HCT116 (cell line): ENCODE data around the gene TSPAN31.

Source experiments
- CEBPB ChIP-seq: IDR thresholded peaks from 2 replicates; pipeline ENCODE4 v1.6.1; 2012; ENCODE audit warnings: low read depth
- ELF1 ChIP-seq: IDR thresholded peaks from 2 replicates; pipeline ENCODE4 v1.6.1; 2012; ENCODE audit warnings: low read depth, borderline replicate concordance
- EZH2 ChIP-seq: fragments of 200-600 bp; sonication (generic); IDR thresholded peaks from 2 replicates; pipeline ENCODE4 v1.6.1; 2017; ENCODE audit warnings: antibody characterized with exemption, mixed run types
- EZH2phosphoT487 ChIP-seq: fragments of 200-600 bp; IDR thresholded peaks from 2 replicates; pipeline ENCODE4 v1.6.1; 2018; ENCODE audit warnings: antibody characterized with exemption, borderline replicate concordance
- JUND ChIP-seq: IDR thresholded peaks from 2 replicates; pipeline ENCODE4 v1.6.1; 2012
- POLR2A ChIP-seq: IDR thresholded peaks from 2 replicates; pipeline ENCODE4 v1.7.0; 2011; ENCODE audit warnings: borderline replicate concordance; ENCODE audit not compliant: insufficient read depth, insufficient read length; ENCODE audit errors: extremely low read depth
- POLR2AphosphoS5 ChIP-seq: IDR thresholded peaks from 2 replicates; pipeline ENCODE4 v1.6.1; 2011; ENCODE audit warnings: mild to moderate bottlenecking, low read depth, low read length, moderate library complexity
- RAD21 ChIP-seq: IDR thresholded peaks from 2 replicates; pipeline ENCODE4 v1.6.1; 2012; ENCODE audit warnings: low read depth, mild to moderate bottlenecking
- SP1 ChIP-seq: IDR thresholded peaks from 2 replicates; pipeline ENCODE4 v1.6.1; 2012; ENCODE audit warnings: low read depth
- ZNF274 ChIP-seq: fragments of 200-500 bp; sonication (Bioruptor generic); IDR thresholded peaks from 2 replicates; pipeline ENCODE4 v1.6.1; 2014; ENCODE audit warnings: mild to moderate bottlenecking, low read depth, low read length, inconsistent platforms
- TF ChIP-seq, protein P1 (sequence below), 3 experiments: fragments of 200-600 bp in 1 of 3; sonication (generic) in 1 of 3; IDR thresholded peaks in 2 of 3; conservative IDR thresholded peaks in 1 of 3; 2 replicates each; pipeline ENCODE4 v1.5.1; 2012 to 2017; ENCODE audit warnings: low read depth in 2 of 3, low read length in 2 of 3, antibody characterized with exemption in 1 of 3, borderline replicate concordance in 1 of 3, control low read depth in 1 of 3, mild to moderate bottlenecking in 1 of 3, mixed read lengths in 1 of 3, mixed run types in 1 of 3, moderate library complexity in 1 of 3; ENCODE audit not compliant: insufficient read depth in 1 of 3
- TF ChIP-seq, protein P2 (sequence below): IDR thresholded peaks from 2 replicates; pipeline ENCODE4 v1.6.1; 2011; ENCODE audit warnings: mild to moderate bottlenecking, low read length, moderate library complexity; ENCODE audit not compliant: insufficient replicate concordance; ENCODE audit errors: extremely low read depth
- TF ChIP-seq, protein P3 (sequence below): IDR thresholded peaks from 2 replicates; pipeline ENCODE4 v1.6.1; 2012
- TF ChIP-seq, protein P4 (sequence below): IDR thresholded peaks from 2 replicates; pipeline ENCODE4 v1.6.1; 2012; ENCODE audit warnings: low read depth

DNA sequence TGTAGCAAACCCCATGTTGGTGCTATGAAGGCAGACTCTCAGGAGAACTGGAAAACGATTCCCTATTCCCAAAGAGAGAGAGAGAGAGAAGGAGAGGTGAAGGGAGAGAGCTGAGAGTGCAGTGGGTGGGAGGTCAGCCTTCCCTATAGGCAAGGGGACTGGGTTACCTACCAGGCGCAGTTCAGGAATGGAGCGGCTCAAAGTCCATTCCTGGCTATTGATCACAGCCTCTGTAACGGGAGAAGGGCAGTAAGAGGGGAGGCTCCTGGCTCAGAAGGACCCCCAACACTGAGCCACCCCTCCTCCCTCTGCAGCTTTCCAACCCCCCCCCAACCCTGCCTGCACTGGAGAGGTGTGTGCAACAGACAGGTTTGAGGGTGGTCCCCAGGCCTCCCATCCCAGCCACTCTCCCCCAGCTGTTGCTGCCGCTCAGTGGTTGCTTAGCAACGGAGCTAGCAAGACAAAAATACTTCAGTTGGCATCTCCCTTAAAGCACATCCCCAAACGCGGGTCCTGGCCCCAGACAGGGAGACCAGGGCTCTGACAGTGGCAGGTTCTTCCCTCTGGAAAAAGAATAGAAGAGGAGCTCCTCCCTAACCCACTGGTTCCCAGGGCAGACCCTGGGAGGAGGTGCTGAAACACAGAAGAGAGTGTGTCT, 9.5 kb upstream of the TSPAN31 start:
- TF ChIP-seq, protein P1, sequence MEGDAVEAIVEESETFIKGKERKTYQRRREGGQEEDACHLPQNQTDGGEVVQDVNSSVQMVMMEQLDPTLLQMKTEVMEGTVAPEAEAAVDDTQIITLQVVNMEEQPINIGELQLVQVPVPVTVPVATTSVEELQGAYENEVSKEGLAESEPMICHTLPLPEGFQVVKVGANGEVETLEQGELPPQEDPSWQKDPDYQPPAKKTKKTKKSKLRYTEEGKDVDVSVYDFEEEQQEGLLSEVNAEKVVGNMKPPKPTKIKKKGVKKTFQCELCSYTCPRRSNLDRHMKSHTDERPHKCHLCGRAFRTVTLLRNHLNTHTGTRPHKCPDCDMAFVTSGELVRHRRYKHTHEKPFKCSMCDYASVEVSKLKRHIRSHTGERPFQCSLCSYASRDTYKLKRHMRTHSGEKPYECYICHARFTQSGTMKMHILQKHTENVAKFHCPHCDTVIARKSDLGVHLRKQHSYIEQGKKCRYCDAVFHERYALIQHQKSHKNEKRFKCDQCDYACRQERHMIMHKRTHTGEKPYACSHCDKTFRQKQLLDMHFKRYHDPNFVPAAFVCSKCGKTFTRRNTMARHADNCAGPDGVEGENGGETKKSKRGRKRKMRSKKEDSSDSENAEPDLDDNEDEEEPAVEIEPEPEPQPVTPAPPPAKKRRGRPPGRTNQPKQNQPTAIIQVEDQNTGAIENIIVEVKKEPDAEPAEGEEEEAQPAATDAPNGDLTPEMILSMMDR (IDR thresholded peaks at IDR 0.05 in 2 of 3, conservative IDR thresholded peaks at IDR 0.05 in 1 of 3; ENCODE audit: borderline replicate concordance in 1 of 3, insufficient read depth in 1 of 3, low read depth in 2 of 3, low read length in 2 of 3) = no peak
- no peak for TF ChIP-seq JUND
- TF ChIP-seq, protein P2, sequence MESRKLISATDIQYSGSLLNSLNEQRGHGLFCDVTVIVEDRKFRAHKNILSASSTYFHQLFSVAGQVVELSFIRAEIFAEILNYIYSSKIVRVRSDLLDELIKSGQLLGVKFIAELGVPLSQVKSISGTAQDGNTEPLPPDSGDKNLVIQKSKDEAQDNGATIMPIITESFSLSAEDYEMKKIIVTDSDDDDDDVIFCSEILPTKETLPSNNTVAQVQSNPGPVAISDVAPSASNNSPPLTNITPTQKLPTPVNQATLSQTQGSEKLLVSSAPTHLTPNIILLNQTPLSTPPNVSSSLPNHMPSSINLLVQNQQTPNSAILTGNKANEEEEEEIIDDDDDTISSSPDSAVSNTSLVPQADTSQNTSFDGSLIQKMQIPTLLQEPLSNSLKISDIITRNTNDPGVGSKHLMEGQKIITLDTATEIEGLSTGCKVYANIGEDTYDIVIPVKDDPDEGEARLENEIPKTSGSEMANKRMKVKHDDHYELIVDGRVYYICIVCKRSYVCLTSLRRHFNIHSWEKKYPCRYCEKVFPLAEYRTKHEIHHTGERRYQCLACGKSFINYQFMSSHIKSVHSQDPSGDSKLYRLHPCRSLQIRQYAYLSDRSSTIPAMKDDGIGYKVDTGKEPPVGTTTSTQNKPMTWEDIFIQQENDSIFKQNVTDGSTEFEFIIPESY = no peak
- no peak for TF ChIP-seq CEBPB
- TF ChIP-seq POLR2A = no peak
- no peak for TF ChIP-seq POLR2AphosphoS5
- TF ChIP-seq ZNF274 = no peak
- TF ChIP-seq ELF1 = no peak
- TF ChIP-seq, protein P3, sequence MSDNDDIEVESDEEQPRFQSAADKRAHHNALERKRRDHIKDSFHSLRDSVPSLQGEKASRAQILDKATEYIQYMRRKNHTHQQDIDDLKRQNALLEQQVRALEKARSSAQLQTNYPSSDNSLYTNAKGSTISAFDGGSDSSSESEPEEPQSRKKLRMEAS = no peak
- no peak for TF ChIP-seq SP1
- no peak for TF ChIP-seq RAD21
- TF ChIP-seq, protein P4, sequence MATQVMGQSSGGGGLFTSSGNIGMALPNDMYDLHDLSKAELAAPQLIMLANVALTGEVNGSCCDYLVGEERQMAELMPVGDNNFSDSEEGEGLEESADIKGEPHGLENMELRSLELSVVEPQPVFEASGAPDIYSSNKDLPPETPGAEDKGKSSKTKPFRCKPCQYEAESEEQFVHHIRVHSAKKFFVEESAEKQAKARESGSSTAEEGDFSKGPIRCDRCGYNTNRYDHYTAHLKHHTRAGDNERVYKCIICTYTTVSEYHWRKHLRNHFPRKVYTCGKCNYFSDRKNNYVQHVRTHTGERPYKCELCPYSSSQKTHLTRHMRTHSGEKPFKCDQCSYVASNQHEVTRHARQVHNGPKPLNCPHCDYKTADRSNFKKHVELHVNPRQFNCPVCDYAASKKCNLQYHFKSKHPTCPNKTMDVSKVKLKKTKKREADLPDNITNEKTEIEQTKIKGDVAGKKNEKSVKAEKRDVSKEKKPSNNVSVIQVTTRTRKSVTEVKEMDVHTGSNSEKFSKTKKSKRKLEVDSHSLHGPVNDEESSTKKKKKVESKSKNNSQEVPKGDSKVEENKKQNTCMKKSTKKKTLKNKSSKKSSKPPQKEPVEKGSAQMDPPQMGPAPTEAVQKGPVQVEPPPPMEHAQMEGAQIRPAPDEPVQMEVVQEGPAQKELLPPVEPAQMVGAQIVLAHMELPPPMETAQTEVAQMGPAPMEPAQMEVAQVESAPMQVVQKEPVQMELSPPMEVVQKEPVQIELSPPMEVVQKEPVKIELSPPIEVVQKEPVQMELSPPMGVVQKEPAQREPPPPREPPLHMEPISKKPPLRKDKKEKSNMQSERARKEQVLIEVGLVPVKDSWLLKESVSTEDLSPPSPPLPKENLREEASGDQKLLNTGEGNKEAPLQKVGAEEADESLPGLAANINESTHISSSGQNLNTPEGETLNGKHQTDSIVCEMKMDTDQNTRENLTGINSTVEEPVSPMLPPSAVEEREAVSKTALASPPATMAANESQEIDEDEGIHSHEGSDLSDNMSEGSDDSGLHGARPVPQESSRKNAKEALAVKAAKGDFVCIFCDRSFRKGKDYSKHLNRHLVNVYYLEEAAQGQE = no peak
- TF ChIP-seq EZH2 = no peak
- no peak for TF ChIP-seq EZH2phosphoT487
